H9 (cell line): ENCODE data around the gene SPTLC3. TPM values are rescaled to one million over a fixed set of nuclear protein-coding genes. Genes with fewer than 3 reads are reported as not detected.

Experiments used
- DNase-seq: peaks from one replicate; pipeline ENCODE4 v3.0.0-alpha.2; 2017
- H2AFZ ChIP-seq: one replicate; pipeline ENCODE4 v1.6.1; 2013; ENCODE audit warnings: mild to moderate bottlenecking, low read length, control low read depth, moderate library complexity
- H2AK5ac ChIP-seq: 2 replicates; pipeline ENCODE4 v1.6.1; 2013; ENCODE audit warnings: low read length, control low read depth, mixed read lengths; ENCODE audit not compliant: insufficient read length
- H2BK120ac ChIP-seq: one replicate; pipeline ENCODE4 v1.6.1; 2013; ENCODE audit warnings: low read depth, mild to moderate bottlenecking, low read length, control low read depth, inconsistent platforms; ENCODE audit not compliant: poor library complexity, severe bottlenecking
- H2BK12ac ChIP-seq: 2 replicates; pipeline ENCODE4 v1.6.1; 2013; ENCODE audit warnings: low read length, control low read depth, mixed read lengths, low read depth; ENCODE audit not compliant: insufficient read length
- H2BK15ac ChIP-seq: 2 replicates; pipeline ENCODE4 v1.6.1; 2013; ENCODE audit warnings: low read depth, low read length, control low read depth
- H2BK20ac ChIP-seq: one replicate; pipeline ENCODE4 v1.6.1; 2013; ENCODE audit warnings: low read depth, mild to moderate bottlenecking, low read length, control low read depth, inconsistent platforms; ENCODE audit not compliant: poor library complexity, severe bottlenecking
- H2BK5ac ChIP-seq: 2 replicates; pipeline ENCODE4 v1.6.1; 2013; ENCODE audit warnings: low read length, control low read depth, mixed read lengths; ENCODE audit not compliant: insufficient read length
- H3K14ac ChIP-seq: 2 replicates; pipeline ENCODE4 v1.6.1; 2013; ENCODE audit warnings: low read length, control low read depth; ENCODE audit not compliant: insufficient read depth
- H3K18ac ChIP-seq: 2 replicates; pipeline ENCODE4 v1.6.1; 2013; ENCODE audit warnings: low read depth, mild to moderate bottlenecking, mixed read lengths, low read length, control low read depth; ENCODE audit not compliant: insufficient read length
- H3K23ac ChIP-seq: 2 replicates; pipeline ENCODE4 v1.6.1; 2013; ENCODE audit warnings: low read length, control low read depth, mixed read lengths, low read depth; ENCODE audit not compliant: insufficient read length
- H3K23me2 ChIP-seq: 2 replicates; pipeline ENCODE4 v1.6.1; 2013; ENCODE audit warnings: low read depth, mild to moderate bottlenecking, mixed read lengths, low read length, control low read depth; ENCODE audit not compliant: insufficient read length, poor library complexity, severe bottlenecking
- H3K27ac ChIP-seq: 2 replicates; pipeline ENCODE4 v1.5.1; 2013; ENCODE audit warnings: low read length, control low read depth, mixed read lengths, low read depth; ENCODE audit not compliant: insufficient read length
- H3K27me3 ChIP-seq: 2 replicates; pipeline ENCODE4 v1.6.1; 2013; ENCODE audit warnings: low read length, control low read depth, inconsistent platforms; ENCODE audit not compliant: insufficient read depth
- H3K4ac ChIP-seq: 2 replicates; pipeline ENCODE4 v1.6.1; 2013; ENCODE audit warnings: low read depth, mild to moderate bottlenecking, control low read depth, inconsistent platforms, low read length, moderate library complexity
- H3K4me1 ChIP-seq: 2 replicates; pipeline ENCODE4 v1.6.1; 2013; ENCODE audit warnings: low read length, control low read depth, inconsistent platforms; ENCODE audit not compliant: insufficient read depth
- H3K4me2 ChIP-seq: 2 replicates; pipeline ENCODE4 v1.6.1; 2013; ENCODE audit warnings: low read length, control low read depth, mixed read lengths; ENCODE audit not compliant: insufficient read length, insufficient read depth
- H3K56ac ChIP-seq: 2 replicates; pipeline ENCODE4 v1.6.1; 2013; ENCODE audit warnings: low read depth, mild to moderate bottlenecking, mixed read lengths, low read length, control low read depth; ENCODE audit not compliant: insufficient read length
- H3K79me1 ChIP-seq: 2 replicates; pipeline ENCODE4 v1.6.1; 2013; ENCODE audit warnings: low read depth, mild to moderate bottlenecking, moderate library complexity, low read length, control low read depth, inconsistent platforms; ENCODE audit not compliant: insufficient read depth, poor library complexity, severe bottlenecking
- H3K79me2 ChIP-seq: 2 replicates; pipeline ENCODE4 v1.6.1; 2013; ENCODE audit warnings: low read length, control low read depth, inconsistent platforms; ENCODE audit not compliant: insufficient read depth
- H3K9ac ChIP-seq: 2 replicates; pipeline ENCODE4 v1.6.1; 2013; ENCODE audit warnings: low read length, control low read depth, mixed read lengths; ENCODE audit not compliant: insufficient read length; ENCODE audit errors: extremely low read depth
- H3K9me3 ChIP-seq: one replicate; pipeline ENCODE4 v1.6.1; 2013; ENCODE audit warnings: low read depth, low read length, inconsistent platforms; ENCODE audit not compliant: control insufficient read depth
- H3T11ph ChIP-seq: one replicate; pipeline ENCODE4 v1.6.1; 2013; ENCODE audit warnings: mild to moderate bottlenecking, low read length, control low read depth, inconsistent platforms
- H4K20me1 ChIP-seq: one replicate; pipeline ENCODE4 v1.6.1; 2013; ENCODE audit not compliant: control insufficient read depth, insufficient read length, insufficient read depth
- H4K5ac ChIP-seq: 2 replicates; pipeline ENCODE4 v1.6.1; 2013; ENCODE audit warnings: low read depth, mild to moderate bottlenecking, mixed read lengths, low read length, control low read depth; ENCODE audit not compliant: insufficient read length
- H4K8ac ChIP-seq: replicated peaks from 2 replicates; pipeline ENCODE4 v1.6.1; 2013; ENCODE audit warnings: low read length, control low read depth, mixed read lengths, low read depth; ENCODE audit not compliant: insufficient read length
- H4K91ac ChIP-seq: 2 replicates; pipeline ENCODE4 v1.6.1; 2013; ENCODE audit warnings: low read depth, mild to moderate bottlenecking, moderate library complexity, mixed read lengths, low read length, control low read depth; ENCODE audit not compliant: insufficient read length
- H3K27ac Mint-ChIP-seq, 3 experiments: 2 replicates in 2 of 3; 3 replicates in 1 of 3; pipeline ENCODE4 v1.8.0; 2020 to 2021; ENCODE audit warnings: mixed read lengths in 3 of 3, mild to moderate bottlenecking in 1 of 3, moderate library complexity in 1 of 3
- H3K27me3 Mint-ChIP-seq: 2 replicates; pipeline ENCODE4 v1.8.0; 2021; ENCODE audit warnings: low read depth, mild to moderate bottlenecking, moderate library complexity, mixed read lengths
- H3K36me3 Mint-ChIP-seq, 3 experiments: 2 replicates in 2 of 3; 3 replicates in 1 of 3; pipeline ENCODE4 v1.8.0; 2020 to 2021; ENCODE audit warnings: low read depth in 3 of 3, mixed read lengths in 3 of 3; ENCODE audit not compliant: insufficient read depth in 1 of 3
- H3K4me1 Mint-ChIP-seq, 2 experiments: 2 replicates each; pipeline ENCODE4 v1.8.0; 2020; ENCODE audit warnings: mixed read lengths in 2 of 2
- H3K4me3 Mint-ChIP-seq, 2 experiments: 2 replicates in 1 of 2; 3 replicates in 1 of 2; pipeline ENCODE4 v1.8.0; 2020 to 2021; ENCODE audit warnings: mild to moderate bottlenecking in 2 of 2, mixed read lengths in 2 of 2, moderate library complexity in 1 of 2
- H3K9me3 Mint-ChIP-seq, 2 experiments: 2 replicates in 1 of 2; 3 replicates in 1 of 2; pipeline ENCODE4 v1.8.0; 2020; ENCODE audit warnings: mild to moderate bottlenecking in 2 of 2, mixed read lengths in 2 of 2, moderate library complexity in 1 of 2
- CTCF ChIP-seq: fragments of 200-600 bp; sonication (generic); conservative IDR thresholded peaks from 3 replicates; pipeline ENCODE4 v1.8.0; 2021; ENCODE audit warnings: antibody characterized with exemption, mild to moderate bottlenecking
- WGBS: extraction: QIAGEN DNeasy Blood & Tissue Kit; methylation state at CpG from one replicate; pipeline ENCODE4 v1.1.7; 2013; ENCODE audit warnings: missing lambda C conversion rate, low lambda C conversion rate, mixed read lengths; ENCODE audit not compliant: insufficient read length; ENCODE audit errors: extremely low coverage; 5-methylcytosine and 5-hydroxymethylcytosine counted together
- total RNA-seq: library from RNA; stranded (reverse); gene quantifications from 2 replicates; pipeline ENCODE4 v1.2.1, GENCODE V29; 2021

The SPTLC3 gene
- total RNA-seq, 1 experiment from 2014 or later = 0.68 TPM

GRCh38 chr20:13125486-13125885, 116.7 kb downstream of the SPTLC3 start:
- H2BK15ac ChIP-seq = no peak overlapping the region
- no peak overlapping the region for H2BK5ac ChIP-seq
- Mint-ChIP-seq H3K9me3 (no peaks in the 10 kb centered on the region; a peak in 1 of 5 replicates), H3K4me1 (peaks cover 0 to 4% of the 10 kb centered on the region in 2 experiments; a peak in 2 of 4 replicates), H3K4me3 (no peak overlapping the region), H3K27ac (no peak overlapping the region), H3K36me3 (peaks cover 0 to 7% (median 0%) of the 10 kb centered on the region in 3 experiments; a peak in 1 of 7 replicates), H3K27me3 (no peaks in the 10 kb centered on the region; the same call in none of the 2 replicates)
- H3K56ac ChIP-seq = no peak overlapping the region
- no peak overlapping the region for H4K91ac ChIP-seq
- H3K79me1 ChIP-seq = no peaks in the 10 kb centered on the region
- H2AK5ac ChIP-seq = no peak overlapping the region
- no peak for TF ChIP-seq CTCF
- H2BK12ac ChIP-seq = no peak overlapping the region
- H3K79me2 ChIP-seq = no peaks in the 10 kb centered on the region
- no peak overlapping the region for H3K4me2 ChIP-seq
- H4K5ac ChIP-seq = no peak overlapping the region
- no peak overlapping the region for H2AFZ ChIP-seq
- H3T11ph ChIP-seq = no peak overlapping the region
- no peaks in the 10 kb centered on the region for H3K9me3 ChIP-seq
- no peak for DNase-seq
- H3K4ac ChIP-seq = no peak overlapping the region
- no peak overlapping the region for H4K8ac ChIP-seq
- H2BK120ac ChIP-seq = no peak overlapping the region
- no peak overlapping the region for H2BK20ac ChIP-seq
- H3K27ac ChIP-seq = no peak overlapping the region
- no peaks in the 10 kb centered on the region for H4K20me1 ChIP-seq
- no peaks in the 10 kb centered on the region for H3K4me1 ChIP-seq
- no peak overlapping the region for H3K14ac ChIP-seq
- no peaks in the 10 kb centered on the region for H3K27me3 ChIP-seq
- H3K23ac ChIP-seq = no peak overlapping the region
- no CpG with 5 or more reads among the region's 2 CpGs for WGBS
- no peak overlapping the region for H3K18ac ChIP-seq
- no peaks in the 10 kb centered on the region for H3K23me2 ChIP-seq
- no peak overlapping the region for H3K9ac ChIP-seq
